OCI-LY3 (cell line): Measurements from ENCODE around the gene HAPLN2.
A peak's percentile ranks its signal among the peaks of the same experiment; 100 is the strongest.

Experiments
- H2AFZ ChIP-seq: fragments of 200-600, 300-600 bp; shearing (Covaris generic); 2 replicates; pipeline ENCODE4 v1.6.0; 2014; ENCODE audit warnings: antibody characterized with exemption, low read depth, low read length
- H3K27ac ChIP-seq: fragments of 200-600, 300-600 bp; sonication (generic); 2 replicates; pipeline ENCODE4 v1.5.1; 2014; ENCODE audit warnings: mild to moderate bottlenecking, low read length, moderate library complexity, mixed read lengths
- H3K27me3 ChIP-seq: fragments of 200-600, 300-600 bp; sonication (generic); 2 replicates; pipeline ENCODE4 v1.6.1; 2014; ENCODE audit warnings: low read depth, low read length, mixed read lengths
- H3K36me3 ChIP-seq: fragments of 200-600, 300-600 bp; sonication (generic); replicated peaks from 2 replicates; pipeline ENCODE3; 2014; ENCODE audit warnings: low read depth, low read length, mixed read lengths
- H3K4me1 ChIP-seq: fragments of 300-600, 200-600 bp; sonication (generic); 2 replicates; pipeline ENCODE4 v1.6.1; 2014; ENCODE audit warnings: low read length, mixed read lengths
- H3K4me2 ChIP-seq: fragments of 200-600, 300-600 bp; sonication (generic); 2 replicates; pipeline ENCODE4 v1.6.1; 2014; ENCODE audit warnings: low read length, mixed read lengths
- H3K4me3 ChIP-seq: fragments of 300-600, 200-600 bp; sonication (generic); 2 replicates; pipeline ENCODE4 v1.5.1; 2014; ENCODE audit warnings: antibody characterized with exemption, mild to moderate bottlenecking, low read length, moderate library complexity
- H3K79me2 ChIP-seq: fragments of 300-600, 200-600 bp; shearing (Covaris generic); 2 replicates; pipeline ENCODE4 v1.6.1; 2014; ENCODE audit warnings: mild to moderate bottlenecking, low read length, mixed read lengths
- H3K9ac ChIP-seq: fragments of 300-600, 200-600 bp; shearing (Covaris generic); 2 replicates; pipeline ENCODE4 v1.6.0; 2014; ENCODE audit warnings: mild to moderate bottlenecking, low read length, moderate library complexity
- H3K9me3 ChIP-seq: fragments of 200-600, 300-600 bp; shearing (Covaris generic); 2 replicates; pipeline ENCODE4 v1.6.1; 2014; ENCODE audit warnings: low read length, mixed read lengths; ENCODE audit not compliant: insufficient read depth
- H4K20me1 ChIP-seq: fragments of 200-600, 300-600 bp; sonication (generic); 2 replicates; pipeline ENCODE4 v1.6.1; 2016; ENCODE audit warnings: low read length, mixed read lengths; ENCODE audit not compliant: insufficient read depth
- EZH2phosphoT487 ChIP-seq: fragments of 200-600 bp; shearing (Covaris generic); IDR thresholded peaks from 2 replicates; pipeline ENCODE4 v1.6.1; 2018; ENCODE audit warnings: antibody characterized with exemption, mixed run types, low read depth
- TF ChIP-seq, protein P1 (sequence below): fragments of 200-600, 300-600 bp; sonication (generic); IDR thresholded peaks from 2 replicates; pipeline ENCODE4 v1.5.1; 2014; ENCODE audit warnings: antibody characterized with exemption, low read length, low read depth

HAPLN2 gene

DNA sequence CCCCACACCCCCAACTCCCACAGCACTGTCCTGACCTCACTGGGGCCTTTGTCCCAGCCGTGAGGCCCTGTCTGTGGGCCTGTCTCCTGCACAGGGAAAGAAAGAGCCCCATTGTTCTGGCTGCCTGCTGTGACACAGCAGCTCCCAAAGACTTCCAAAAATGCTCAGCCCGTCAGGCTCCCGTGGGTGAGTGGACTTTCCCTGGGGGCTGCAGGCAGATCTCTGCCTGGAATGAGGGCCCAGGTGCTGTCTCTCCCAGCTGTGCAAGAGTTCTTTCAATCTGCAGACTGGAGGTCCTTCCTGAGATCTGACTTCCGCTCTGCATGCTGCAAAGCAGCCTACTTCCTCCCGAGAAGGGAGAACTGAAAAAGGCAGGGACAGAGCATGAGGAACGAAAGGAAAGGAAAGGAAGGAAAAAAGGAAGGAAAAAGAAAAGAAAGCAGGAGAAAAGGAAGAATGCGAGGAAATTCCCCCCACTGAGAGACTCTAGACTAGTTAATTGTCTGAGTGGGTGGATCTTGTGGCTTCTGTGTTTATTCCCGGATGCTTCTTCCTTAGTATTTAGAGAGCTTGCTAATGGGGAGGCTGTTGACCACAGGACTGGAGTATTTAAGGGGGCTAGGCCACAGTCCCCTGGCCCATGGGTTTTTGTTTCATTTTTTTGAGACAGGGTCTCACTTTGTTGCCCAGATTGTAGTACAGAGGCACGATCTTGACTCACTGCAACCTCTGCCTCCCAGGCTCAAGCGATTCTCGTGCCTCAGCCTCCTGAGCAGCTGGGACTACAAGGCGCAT lies 43.0 kb downstream of the HAPLN2 start:
- H3K4me2 ChIP-seq: peak overlapping the region; percentile 90
- H3K27ac ChIP-seq: no peak overlapping the region
- no peak overlapping the region for H2AFZ ChIP-seq

DNA sequence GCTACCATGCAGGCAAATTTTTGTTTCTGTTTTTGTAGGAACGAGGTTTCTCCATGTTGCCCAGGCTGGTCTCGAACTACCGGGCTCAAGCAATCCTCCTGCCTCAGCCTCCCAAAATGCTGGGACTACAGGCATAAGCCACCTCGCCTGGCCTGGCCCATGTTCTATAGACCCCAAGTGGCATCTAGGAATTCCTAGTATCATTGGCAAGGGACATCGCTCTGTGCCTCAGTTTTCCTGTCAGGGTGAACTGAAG lies 43.5 kb downstream of the HAPLN2 start:
- Histone ChIP-seq H3K9ac (no peak overlapping the region), H3K4me2 (peak overlapping the region; percentile 90; the same call in 1 of the 2 replicates), H4K20me1 (no peaks in the 10 kb centered on the region), H3K27ac (no peak overlapping the region), H3K36me3 (no peaks in the 10 kb centered on the region), H3K4me3 (no peak overlapping the region), H2AFZ (no peak overlapping the region), H3K9me3 (no peaks in the 10 kb centered on the region), H3K4me1 (peaks cover 59% of the 10 kb centered on the region), H3K27me3 (peaks cover 18% of the 10 kb centered on the region), H3K79me2 (no peaks in the 10 kb centered on the region)
- TF ChIP-seq EZH2phosphoT487: no peak
- TF ChIP-seq, protein P1, sequence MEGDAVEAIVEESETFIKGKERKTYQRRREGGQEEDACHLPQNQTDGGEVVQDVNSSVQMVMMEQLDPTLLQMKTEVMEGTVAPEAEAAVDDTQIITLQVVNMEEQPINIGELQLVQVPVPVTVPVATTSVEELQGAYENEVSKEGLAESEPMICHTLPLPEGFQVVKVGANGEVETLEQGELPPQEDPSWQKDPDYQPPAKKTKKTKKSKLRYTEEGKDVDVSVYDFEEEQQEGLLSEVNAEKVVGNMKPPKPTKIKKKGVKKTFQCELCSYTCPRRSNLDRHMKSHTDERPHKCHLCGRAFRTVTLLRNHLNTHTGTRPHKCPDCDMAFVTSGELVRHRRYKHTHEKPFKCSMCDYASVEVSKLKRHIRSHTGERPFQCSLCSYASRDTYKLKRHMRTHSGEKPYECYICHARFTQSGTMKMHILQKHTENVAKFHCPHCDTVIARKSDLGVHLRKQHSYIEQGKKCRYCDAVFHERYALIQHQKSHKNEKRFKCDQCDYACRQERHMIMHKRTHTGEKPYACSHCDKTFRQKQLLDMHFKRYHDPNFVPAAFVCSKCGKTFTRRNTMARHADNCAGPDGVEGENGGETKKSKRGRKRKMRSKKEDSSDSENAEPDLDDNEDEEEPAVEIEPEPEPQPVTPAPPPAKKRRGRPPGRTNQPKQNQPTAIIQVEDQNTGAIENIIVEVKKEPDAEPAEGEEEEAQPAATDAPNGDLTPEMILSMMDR: no peak

More for the DNA sequence above, 43.0 kb downstream of the HAPLN2 start:
- no peaks in the 10 kb centered on the region for H3K9me3 ChIP-seq
- no peaks in the 10 kb centered on the region for H3K79me2 ChIP-seq
- H3K4me1 ChIP-seq: peaks cover 63% of the 10 kb centered on the region
- no peaks in the 10 kb centered on the region for H4K20me1 ChIP-seq
- peak overlapping the region; percentile 66; the same call in 1 of the 2 replicates for H3K9ac ChIP-seq
- TF ChIP-seq, protein P1: no peak
- no peak for TF ChIP-seq EZH2phosphoT487
- H3K27me3 ChIP-seq: peaks cover 20% of the 10 kb centered on the region
- H3K36me3 ChIP-seq: no peaks in the 10 kb centered on the region
- H3K4me3 ChIP-seq: peak overlapping the region; percentile 71

DNA sequence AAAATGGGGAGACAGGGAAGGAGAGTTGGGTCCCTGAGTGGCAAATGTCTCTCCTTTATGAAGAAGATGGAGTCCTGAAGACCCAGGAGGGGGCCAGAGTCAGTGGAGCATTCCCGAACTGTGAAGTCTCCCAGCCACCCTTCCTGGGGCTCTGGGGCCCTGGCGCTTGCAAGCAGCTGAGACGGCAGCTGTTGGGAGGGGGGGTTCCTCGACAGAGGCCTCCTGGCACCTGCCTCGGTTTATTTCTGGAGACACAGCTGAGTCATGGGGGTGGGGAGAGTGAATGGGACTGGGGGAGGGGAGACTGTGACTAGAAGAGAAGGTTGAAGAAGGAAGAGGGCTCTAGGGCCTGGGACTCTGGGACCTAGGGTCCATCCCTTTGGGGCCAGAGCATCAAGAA lies 44.0 kb downstream of the HAPLN2 start:
- Histone ChIP-seq H3K4me1 (peaks cover 54% of the 10 kb centered on the region), H3K27ac (no peak overlapping the region), H3K9me3 (no peaks in the 10 kb centered on the region), H3K27me3 (peaks cover 18% of the 10 kb centered on the region), H3K36me3 (no peaks in the 10 kb centered on the region), H3K4me2 (0 out of 2 replicates have a peak overlapping the region, but pooled peaks have one; percentile 90), H4K20me1 (no peaks in the 10 kb centered on the region), H3K4me3 (no peak overlapping the region), H2AFZ (no peak overlapping the region), H3K9ac (no peak overlapping the region), H3K79me2 (no peaks in the 10 kb centered on the region)
- TF ChIP-seq, protein P1: no peak
- TF ChIP-seq EZH2phosphoT487: no peak

DNA sequence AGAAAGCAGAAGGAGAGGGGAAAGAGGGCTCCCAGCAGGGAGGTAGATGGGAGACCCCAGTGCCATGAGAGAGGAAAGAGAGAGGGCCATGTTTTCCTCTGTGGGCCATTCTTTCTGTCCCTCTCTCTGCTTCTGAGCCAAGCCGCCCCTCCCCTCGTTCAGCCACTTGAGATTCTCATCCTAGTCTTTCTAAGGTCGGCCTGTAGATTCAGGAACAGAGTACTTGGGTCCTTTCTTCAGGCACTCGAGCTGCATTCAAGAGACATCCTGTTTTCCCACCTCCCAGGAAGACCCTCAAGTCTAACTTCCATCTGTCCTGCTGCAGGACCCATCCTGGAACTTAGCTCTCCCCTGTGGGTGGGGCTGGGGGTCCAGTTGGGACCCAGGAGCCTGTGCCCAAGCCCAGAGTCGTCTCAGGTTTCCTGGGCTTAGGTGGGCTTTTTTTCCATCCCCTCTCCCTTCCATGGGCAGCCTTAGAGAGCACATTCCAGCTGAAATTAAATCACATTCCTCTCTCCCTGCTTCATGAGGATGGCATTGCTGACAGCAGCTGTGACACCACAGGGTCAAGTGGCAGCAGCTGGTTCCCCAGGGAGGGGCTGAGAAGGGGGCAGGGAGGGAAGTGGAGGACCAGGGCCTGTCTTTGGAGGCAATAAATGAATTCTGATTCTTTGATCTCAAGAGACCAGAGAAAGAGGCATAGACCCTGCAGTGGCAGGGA lies 45.0 kb downstream of the HAPLN2 start:
- no peak overlapping the region for H3K27ac ChIP-seq
- no peaks in the 10 kb centered on the region for H4K20me1 ChIP-seq
- H3K36me3 ChIP-seq: no peaks in the 10 kb centered on the region
- TF ChIP-seq, protein P1: no peak
- TF ChIP-seq EZH2phosphoT487: no peak
- peaks cover 50% of the 10 kb centered on the region for H3K4me1 ChIP-seq
- peaks cover 22% of the 10 kb centered on the region for H3K27me3 ChIP-seq
- no peaks in the 10 kb centered on the region for H3K79me2 ChIP-seq
- no peak overlapping the region for H3K4me2 ChIP-seq
- no peaks in the 10 kb centered on the region for H3K9me3 ChIP-seq
- H2AFZ ChIP-seq: no peak overlapping the region
- no peak overlapping the region for H3K4me3 ChIP-seq
- no peak overlapping the region for H3K9ac ChIP-seq
